NCI-H2196 (cell line): Measurements from ENCODE around the gene ZNF691.

Experiments used
- DNase-seq: peaks from one replicate; lab custom pipeline; 2025; ENCODE audit not compliant: unreplicated experiment; lab: John Stamatoyannopoulos, UW

The ZNF691 gene

GRCh38 chr1:42831273-42831672 is 15.1 kb upstream of the ZNF691 start:
- no peak for DNase-seq

- no peak for DNase-seq
Observed at GRCh38 chr1:42832641-42833240, 13.7 kb upstream of the ZNF691 start.

GRCh38 chr1:42833981-42834380 is 12.4 kb upstream of the ZNF691 start:
- no peak for DNase-seq

- no peak for DNase-seq
Observed at GRCh38 chr1:42834803-42835202, 11.6 kb upstream of the ZNF691 start.

- no peak for DNase-seq
Observed at GRCh38 chr1:42835422-42835821, 11.0 kb upstream of the ZNF691 start.

- no peak for DNase-seq
Observed at GRCh38 chr1:42837709-42838108, 8.7 kb upstream of the ZNF691 start.

GRCh38 chr1:42838482-42839190 is 7.8 kb upstream of the ZNF691 start:
- no peak for DNase-seq

GRCh38 chr1:42841010-42841409 is 5.4 kb upstream of the ZNF691 start:
- no peak for DNase-seq

- DNase-seq: no peak
Observed at GRCh38 chr1:42841440-42842147, 4.8 kb upstream of the ZNF691 start.

GRCh38 chr1:42844592-42845140 is 1.7 kb upstream of the ZNF691 start:
- DNase-seq: no peak

- no peak for DNase-seq
Observed at GRCh38 chr1:42845193-42845592, 1.2 kb upstream of the ZNF691 start.

GRCh38 chr1:42845866-42846256 is 552 bp upstream of the ZNF691 start:
- peak; percentile 27 for DNase-seq

- DNase-seq: no peak
Observed at GRCh38 chr1:42847111-42847595, 740 bp downstream of the ZNF691 start.

- no peak for DNase-seq
Observed at GRCh38 chr1:42847721-42848460, 1.5 kb downstream of the ZNF691 start.

- DNase-seq: no peak
Observed at GRCh38 chr1:42848823-42849537, 2.6 kb downstream of the ZNF691 start.

- DNase-seq: no peak
Observed at GRCh38 chr1:42849944-42850343, 3.5 kb downstream of the ZNF691 start.

- no peak for DNase-seq
Observed at GRCh38 chr1:42851420-42851819, 5.0 kb downstream of the ZNF691 start.

- DNase-seq: no peak
Observed at GRCh38 chr1:42851960-42852607, 5.7 kb downstream of the ZNF691 start.

GRCh38 chr1:42852608-42852980 is 6.2 kb downstream of the ZNF691 start:
- DNase-seq: no peak
